Colonic mucosa (tissue), 4 donors: ENCODE data around the gene FBLN5. TPM values are rescaled to one million over a fixed set of nuclear protein-coding genes. Genes with fewer than 3 reads are reported as not detected.

Experiments
- DNase-seq: peaks from one replicate; pipeline ENCODE4 v3.0.0-alpha.2; 2020
- H3K27ac ChIP-seq: fragments of 200-600 bp; one replicate; pipeline ENCODE4 v1.8.0; 2021
- H3K27me3 ChIP-seq: fragments of 200-600 bp; one replicate; pipeline ENCODE4 v1.8.0; 2021
- H3K36me3 ChIP-seq: fragments of 200-600 bp; one replicate; pipeline ENCODE4 v1.8.0; 2021
- H3K4me1 ChIP-seq: fragments of 200-600 bp; one replicate; pipeline ENCODE4 v1.8.0; 2021; ENCODE audit warnings: mild to moderate bottlenecking
- H3K4me3 ChIP-seq: fragments of 200-600 bp; one replicate; pipeline ENCODE4 v1.8.0; 2021
- H3K9ac ChIP-seq, 2 donors: one replicate each; pipeline ENCODE4 v1.7.0; 2013; ENCODE audit warnings: control low read depth in 2 of 2, low read depth in 2 of 2, low read length in 2 of 2
- H3K9me3 ChIP-seq: fragments of 200-600 bp; one replicate; pipeline ENCODE4 v1.8.0; 2021
- CTCF ChIP-seq: fragments of 200-600 bp; IDR thresholded peaks from one replicate; pipeline ENCODE4 v1.8.0; 2022; ENCODE audit warnings: antibody characterized with exemption, mild to moderate bottlenecking
- intact Hi-C: fragments of 100-400 bp; cut with DNase I; formaldehyde crosslinking; loops from one replicate; pipeline ENCODE4 v1.14.1; 2022
- total RNA-seq, 2 donors: library from RNA; stranded (reverse); fragmentation: NEBNext Ultra II Directional in 1 of 2; extraction: Animal tissue kit (Norgen Biotek cat#: 25700) in 1 of 2; gene quantifications; one replicate each; pipeline ENCODE4 v1.2.1, GENCODE V29; 2021
- donor health status: healthy.
- donor health status: DM: no; HTN: no; CAD: no.
- donor health status: DM: no; HTN: no; CAD: no.

FBLN5 gene
- total RNA-seq, 2 donors from 2014 or later = 4.2 to 14.5 TPM

GRCh38 chr14:91968280-91968679 lies 20.8 kb upstream of the FBLN5 start:
- H3K36me3 ChIP-seq = peaks cover 4% of the 10 kb centered on the region
- no peaks in the 10 kb centered on the region for H3K27me3 ChIP-seq
- no peak overlapping the region for H3K9ac ChIP-seq
- intact Hi-C loops = no loop called here
- no peaks in the 10 kb centered on the region for H3K4me1 ChIP-seq
- no peak for DNase-seq
- H3K9me3 ChIP-seq = no peaks in the 10 kb centered on the region
- H3K4me3 ChIP-seq = no peak overlapping the region
- no peak overlapping the region for H3K27ac ChIP-seq
- no peak for TF ChIP-seq CTCF

GRCh38 chr14:91964724-91965123 lies 17.2 kb upstream of the FBLN5 start:
- Histone ChIP-seq H3K4me3 (no peak overlapping the region), H3K36me3 (peaks cover 4% of the 10 kb centered on the region), H3K9me3 (no peaks in the 10 kb centered on the region), H3K27ac (no peak overlapping the region), H3K4me1 (no peaks in the 10 kb centered on the region), H3K27me3 (no peaks in the 10 kb centered on the region), H3K9ac (no peak overlapping the region)
- intact Hi-C loops = no loop called here
- no peak for DNase-seq
- TF ChIP-seq CTCF = no peak

- H3K9me3 ChIP-seq = no peaks in the 10 kb centered on the region
- H3K9ac ChIP-seq = no peak overlapping the region
- intact Hi-C loops = no loop called here
- H3K27me3 ChIP-seq = no peaks in the 10 kb centered on the region
- no peaks in the 10 kb centered on the region for H3K4me1 ChIP-seq
- H3K4me3 ChIP-seq = no peak overlapping the region
- no peak for TF ChIP-seq CTCF
- H3K27ac ChIP-seq = no peak overlapping the region
- no peak for DNase-seq
- peaks cover 4% of the 10 kb centered on the region for H3K36me3 ChIP-seq
These were observed 16.5 kb upstream of the FBLN5 start for GRCh38 chr14:91964011-91964410.

- Histone ChIP-seq H3K4me3 (no peak overlapping the region), H3K27me3 (no peaks in the 10 kb centered on the region), H3K9me3 (no peaks in the 10 kb centered on the region), H3K36me3 (no peaks in the 10 kb centered on the region), H3K27ac (no peak overlapping the region), H3K9ac (no peak overlapping the region), H3K4me1 (no peaks in the 10 kb centered on the region)
- DNase-seq = no peak
- intact Hi-C loops = no loop called here
- no peak for TF ChIP-seq CTCF
These were observed 16.0 kb upstream of the FBLN5 start for GRCh38 chr14:91963465-91963864.

- H3K27ac ChIP-seq = no peak overlapping the region
- no peak overlapping the region for H3K9ac ChIP-seq
- intact Hi-C loops = no loop called here
- TF ChIP-seq CTCF = no peak
- H3K4me3 ChIP-seq = no peak overlapping the region
- no peaks in the 10 kb centered on the region for H3K27me3 ChIP-seq
- H3K9me3 ChIP-seq = no peaks in the 10 kb centered on the region
- H3K4me1 ChIP-seq = no peaks in the 10 kb centered on the region
- no peak for DNase-seq
- H3K36me3 ChIP-seq = no peaks in the 10 kb centered on the region
These were observed 14.1 kb upstream of the FBLN5 start for GRCh38 chr14:91961297-91962220.
